ENCODE results near the gene SDK1.

DNA sequence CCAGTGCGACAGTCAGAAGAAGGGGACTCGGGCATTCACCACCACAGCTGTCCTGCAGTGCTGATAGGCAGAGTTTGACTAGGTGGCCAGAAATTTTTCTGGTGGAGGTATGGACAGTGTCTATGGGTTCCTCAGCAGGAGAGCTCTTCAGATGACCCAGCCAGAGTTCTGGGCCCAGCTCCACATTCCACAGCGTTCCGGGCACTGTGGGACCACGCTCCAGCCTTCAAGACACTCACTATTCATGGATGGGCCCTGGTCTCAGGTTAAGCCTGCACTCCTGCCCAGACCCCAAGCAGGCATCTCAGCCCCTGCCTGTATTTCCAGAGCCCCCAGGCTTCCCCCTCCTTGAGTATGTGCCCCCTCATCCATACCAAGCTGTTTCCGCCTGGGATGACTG is 884.1 kb downstream of the SDK1 start:
- no peak for TF ChIP-seq MAX (IDR thresholded peaks at IDR 0.05; ENCODE audit: low read depth, low read length)
- TF ChIP-seq, protein P1, sequence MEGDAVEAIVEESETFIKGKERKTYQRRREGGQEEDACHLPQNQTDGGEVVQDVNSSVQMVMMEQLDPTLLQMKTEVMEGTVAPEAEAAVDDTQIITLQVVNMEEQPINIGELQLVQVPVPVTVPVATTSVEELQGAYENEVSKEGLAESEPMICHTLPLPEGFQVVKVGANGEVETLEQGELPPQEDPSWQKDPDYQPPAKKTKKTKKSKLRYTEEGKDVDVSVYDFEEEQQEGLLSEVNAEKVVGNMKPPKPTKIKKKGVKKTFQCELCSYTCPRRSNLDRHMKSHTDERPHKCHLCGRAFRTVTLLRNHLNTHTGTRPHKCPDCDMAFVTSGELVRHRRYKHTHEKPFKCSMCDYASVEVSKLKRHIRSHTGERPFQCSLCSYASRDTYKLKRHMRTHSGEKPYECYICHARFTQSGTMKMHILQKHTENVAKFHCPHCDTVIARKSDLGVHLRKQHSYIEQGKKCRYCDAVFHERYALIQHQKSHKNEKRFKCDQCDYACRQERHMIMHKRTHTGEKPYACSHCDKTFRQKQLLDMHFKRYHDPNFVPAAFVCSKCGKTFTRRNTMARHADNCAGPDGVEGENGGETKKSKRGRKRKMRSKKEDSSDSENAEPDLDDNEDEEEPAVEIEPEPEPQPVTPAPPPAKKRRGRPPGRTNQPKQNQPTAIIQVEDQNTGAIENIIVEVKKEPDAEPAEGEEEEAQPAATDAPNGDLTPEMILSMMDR (IDR thresholded peaks at IDR 0.05; ENCODE audit: low read depth, low read length) = no peak
- no peak for TF ChIP-seq POLR2A (IDR thresholded peaks at IDR 0.05; ENCODE audit: extremely low read depth, insufficient read length)
- no peak for TF ChIP-seq MYC (IDR thresholded peaks at IDR 0.05; ENCODE audit: low read depth, low read length)

All from NB4 (cell line).